Fibroblast of lung (primary cell): ENCODE results near the gene CADM2. TPM values are rescaled to one million over a fixed set of nuclear protein-coding genes. Genes with fewer than 3 reads are reported as not detected.

Experiments
- DNase-seq, 2 donors: peaks; one replicate each; pipeline versions ENCODE4 v3.0.0 to v3.0.0-alpha.2; 2010; ENCODE audit warnings: low read depth in 2 of 2
- H2AFZ ChIP-seq: 2 replicates; pipeline ENCODE4 v1.5.1; 2012; ENCODE audit warnings: low read length, control low read depth, inconsistent platforms
- H3K27ac ChIP-seq: 2 replicates; pipeline ENCODE4 v1.5.1; 2011; ENCODE audit warnings: low read length, control low read depth; ENCODE audit not compliant: insufficient read depth
- H3K27me3 ChIP-seq: 2 replicates; pipeline ENCODE4 v1.5.1; 2011; ENCODE audit warnings: mild to moderate bottlenecking, low read length; ENCODE audit not compliant: control insufficient read depth, insufficient read depth
- H3K36me3 ChIP-seq: 2 replicates; pipeline ENCODE4 v1.5.1; 2011; ENCODE audit warnings: low read length; ENCODE audit not compliant: control insufficient read depth, insufficient read depth
- H3K4me1 ChIP-seq: 2 replicates; pipeline ENCODE4 v1.5.1; 2011; ENCODE audit warnings: low read length; ENCODE audit not compliant: control insufficient read depth, insufficient read depth; ENCODE audit errors: extremely low read depth
- H3K4me2 ChIP-seq: 2 replicates; pipeline ENCODE4 v1.5.1; 2011; ENCODE audit warnings: low read length, control low read depth; ENCODE audit not compliant: insufficient read depth; ENCODE audit errors: extremely low read depth
- H3K4me3 ChIP-seq, 4 experiments: fragments of 200-600 bp in 1 of 4; sonication (generic) in 1 of 4; replicated peaks in 1 of 4; 2 replicates each; pipeline ENCODE4 v1.5.1; 2011 to 2016; ENCODE audit warnings: low read length in 4 of 4, low read depth in 3 of 4, mild to moderate bottlenecking in 3 of 4, control low read depth in 2 of 4, inconsistent platforms in 1 of 4, mixed read lengths in 1 of 4; ENCODE audit not compliant: insufficient read depth in 1 of 4; ENCODE audit errors: control extremely low read depth in 1 of 4
- H3K79me2 ChIP-seq: 2 replicates; pipeline ENCODE4 v1.5.1; 2012; ENCODE audit warnings: mild to moderate bottlenecking, low read length, inconsistent platforms; ENCODE audit not compliant: control insufficient read depth, insufficient read depth
- H3K9ac ChIP-seq: 2 replicates; pipeline ENCODE4 v1.5.1; 2011; ENCODE audit warnings: mild to moderate bottlenecking, low read length, control low read depth; ENCODE audit not compliant: insufficient read depth
- H3K9me3 ChIP-seq: 2 replicates; pipeline ENCODE4 v1.5.1; 2012; ENCODE audit warnings: low read depth, low read length; ENCODE audit not compliant: control insufficient read depth, insufficient read depth
- H4K20me1 ChIP-seq: 2 replicates; pipeline ENCODE4 v1.5.1; 2011; ENCODE audit warnings: low read length; ENCODE audit not compliant: control insufficient read depth, insufficient read depth; ENCODE audit errors: extremely low read depth
- CTCF ChIP-seq, 2 donors: IDR thresholded peaks in 1 of 2; conservative IDR thresholded peaks in 1 of 2; 1 replicate in 1 of 2; 2 replicates in 1 of 2; pipeline ENCODE4 v1.5.1; 2011 to 2012; ENCODE audit warnings: low read length in 2 of 2, control low read depth in 1 of 2, inconsistent platforms in 1 of 2, low read depth in 1 of 2, mild to moderate bottlenecking in 1 of 2
- EZH2 ChIP-seq: IDR thresholded peaks from 2 replicates; pipeline ENCODE4 v1.5.1; 2012; ENCODE audit warnings: low read length, control low read depth, mild to moderate bottlenecking; ENCODE audit errors: missing control alignments
- polyA plus RNA-seq, 2 donors: library from polyadenylated mRNA; depleted of rRNA in 1 of 2; stranded (reverse) in 1 of 2; unstranded in 1 of 2; fragments of >200 nt; gene quantifications; 2 replicates each; pipeline ENCODE4 v1.2.1, GENCODE V29; 2011 to 2012; ENCODE audit warnings: missing spikeins in 1 of 2
- total RNA-seq: library from RNA; depleted of rRNA; stranded (reverse); fragments of >200 nt; gene quantifications from 2 replicates; pipeline ENCODE4 v1.2.1, GENCODE V29; 2014

CADM2 gene
- total and polyA plus RNA-seq, 2 donors (not counting 1 experiment from before 2014, with no cell fraction given): under 0.01 to 0.12 TPM

DNA sequence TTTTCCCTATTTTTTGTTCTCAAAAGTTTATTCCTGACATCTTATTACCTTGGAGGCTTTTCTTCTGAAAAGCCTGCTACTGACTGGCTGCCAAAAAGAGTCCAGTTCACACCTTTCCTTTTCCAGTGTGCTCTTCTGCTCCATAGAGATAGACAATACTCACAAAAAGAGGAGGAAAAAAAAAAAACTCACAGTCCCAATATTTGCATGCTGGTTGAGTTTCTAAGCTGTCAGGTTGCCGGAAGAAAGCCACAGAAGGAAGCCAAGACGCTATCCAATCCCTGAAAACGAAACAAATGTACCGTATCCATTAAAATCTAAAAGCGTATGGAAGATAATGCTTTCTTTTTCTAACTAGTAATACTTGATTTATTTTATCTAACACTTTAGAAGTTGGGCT is 299.5 kb downstream of the CADM2 start:
- Histone ChIP-seq H4K20me1 (no peaks in the 10 kb centered on the region), H2AFZ (no peak overlapping the region), H3K36me3 (no peaks in the 10 kb centered on the region), H3K27me3 (no peaks in the 10 kb centered on the region), H3K4me3 (no peak overlapping the region), H3K79me2 (no peaks in the 10 kb centered on the region), H3K9ac (no peak overlapping the region), H3K27ac (no peak overlapping the region), H3K4me1 (no peaks in the 10 kb centered on the region), H3K4me2 (no peak overlapping the region), H3K9me3 (no peaks in the 10 kb centered on the region)
- DNase-seq: no peak
- TF ChIP-seq CTCF (conservative IDR thresholded peaks at IDR 0.05 in 1 of 2, IDR thresholded peaks at IDR 0.05 in 1 of 2; ENCODE audit: low read depth in 1 of 2, low read length in 2 of 2) (no peak), EZH2 (no peak)

GRCh38 chr3:85258819-85259218 is 300.0 kb downstream of the CADM2 start:
- no peaks in the 10 kb centered on the region for H3K4me1 ChIP-seq
- H3K36me3 ChIP-seq: no peaks in the 10 kb centered on the region
- H4K20me1 ChIP-seq: no peaks in the 10 kb centered on the region
- H2AFZ ChIP-seq: no peak overlapping the region
- H3K4me3 ChIP-seq: no peak overlapping the region
- no peak overlapping the region for H3K4me2 ChIP-seq
- DNase-seq: no peak
- no peaks in the 10 kb centered on the region for H3K27me3 ChIP-seq
- TF ChIP-seq CTCF (conservative IDR thresholded peaks at IDR 0.05 in 1 of 2, IDR thresholded peaks at IDR 0.05 in 1 of 2; ENCODE audit: low read depth in 1 of 2, low read length in 2 of 2) (no peak), EZH2 (no peak)
- no peaks in the 10 kb centered on the region for H3K79me2 ChIP-seq
- H3K27ac ChIP-seq: no peak overlapping the region
- no peak overlapping the region for H3K9ac ChIP-seq
- H3K9me3 ChIP-seq: no peaks in the 10 kb centered on the region

DNA sequence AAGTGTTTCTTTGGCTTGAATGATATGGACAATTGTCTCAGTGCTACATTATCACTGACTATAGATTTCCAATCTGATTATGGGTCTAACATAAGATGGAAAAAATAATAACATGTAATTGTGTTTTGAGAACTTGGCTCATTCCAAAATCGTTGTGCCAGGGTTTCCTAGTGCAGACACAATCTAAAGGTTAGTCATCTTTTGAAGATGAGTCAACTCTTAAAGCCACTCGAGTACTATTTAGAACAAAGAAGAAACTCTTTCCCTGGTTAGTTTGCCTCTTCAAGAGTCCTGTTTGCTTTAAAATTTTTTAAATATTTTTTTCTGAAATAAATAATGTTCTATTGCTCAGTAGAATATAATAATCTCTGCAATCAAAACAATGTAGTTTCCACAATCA is 301.0 kb downstream of the CADM2 start:
- Histone ChIP-seq H3K9me3 (no peaks in the 10 kb centered on the region), H4K20me1 (no peaks in the 10 kb centered on the region), H3K36me3 (no peaks in the 10 kb centered on the region), H3K79me2 (no peaks in the 10 kb centered on the region), H3K4me2 (no peak overlapping the region), H3K27me3 (no peaks in the 10 kb centered on the region), H2AFZ (no peak overlapping the region), H3K9ac (no peak overlapping the region), H3K4me3 (no peak overlapping the region), H3K27ac (no peak overlapping the region), H3K4me1 (no peaks in the 10 kb centered on the region)
- TF ChIP-seq EZH2: no peak
- peak in 1 of 2 donors; percentile 36 for DNase-seq
